Mammary epithelial cell (primary cell): ENCODE results near the gene FBXO41.

Experiments
- EZH2 ChIP-seq: IDR thresholded peaks from 2 replicates; pipeline ENCODE4 v1.6.1; 2012; ENCODE audit warnings: low read length, inconsistent platforms, borderline replicate concordance
- TF ChIP-seq, protein P1 (sequence below), 2 donors: IDR thresholded peaks in 1 of 2; conservative IDR thresholded peaks in 1 of 2; 2 replicates each; pipeline ENCODE4 v1.5.1; 2011 to 2012; ENCODE audit warnings: inconsistent platforms in 2 of 2, low read length in 2 of 2, mild to moderate bottlenecking in 2 of 2, control low read depth in 1 of 2, low read depth in 1 of 2; ENCODE audit not compliant: insufficient read depth in 1 of 2; ENCODE audit errors: extremely low read depth in 1 of 2

DNA sequence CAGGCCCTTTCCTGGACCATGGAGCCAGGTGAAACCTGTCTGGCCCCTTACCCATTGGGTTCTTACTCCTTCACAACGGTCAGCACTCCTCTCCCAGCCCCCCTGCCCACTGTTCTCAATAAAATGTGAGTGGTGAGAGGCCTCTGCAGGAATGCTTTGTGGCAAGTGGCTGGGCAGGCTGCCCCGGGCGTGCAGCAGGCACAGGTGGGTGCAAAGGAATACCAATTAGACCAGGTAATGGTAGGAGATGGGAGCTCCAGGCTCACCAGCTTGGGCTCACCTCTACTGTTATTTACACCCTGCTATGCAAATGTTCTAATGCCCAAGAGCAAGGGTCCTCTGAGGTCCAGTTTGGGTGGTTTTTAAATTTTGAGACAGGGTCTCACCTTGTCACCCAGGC is 57.2 kb downstream of the FBXO41 start:
- TF ChIP-seq, protein P1, sequence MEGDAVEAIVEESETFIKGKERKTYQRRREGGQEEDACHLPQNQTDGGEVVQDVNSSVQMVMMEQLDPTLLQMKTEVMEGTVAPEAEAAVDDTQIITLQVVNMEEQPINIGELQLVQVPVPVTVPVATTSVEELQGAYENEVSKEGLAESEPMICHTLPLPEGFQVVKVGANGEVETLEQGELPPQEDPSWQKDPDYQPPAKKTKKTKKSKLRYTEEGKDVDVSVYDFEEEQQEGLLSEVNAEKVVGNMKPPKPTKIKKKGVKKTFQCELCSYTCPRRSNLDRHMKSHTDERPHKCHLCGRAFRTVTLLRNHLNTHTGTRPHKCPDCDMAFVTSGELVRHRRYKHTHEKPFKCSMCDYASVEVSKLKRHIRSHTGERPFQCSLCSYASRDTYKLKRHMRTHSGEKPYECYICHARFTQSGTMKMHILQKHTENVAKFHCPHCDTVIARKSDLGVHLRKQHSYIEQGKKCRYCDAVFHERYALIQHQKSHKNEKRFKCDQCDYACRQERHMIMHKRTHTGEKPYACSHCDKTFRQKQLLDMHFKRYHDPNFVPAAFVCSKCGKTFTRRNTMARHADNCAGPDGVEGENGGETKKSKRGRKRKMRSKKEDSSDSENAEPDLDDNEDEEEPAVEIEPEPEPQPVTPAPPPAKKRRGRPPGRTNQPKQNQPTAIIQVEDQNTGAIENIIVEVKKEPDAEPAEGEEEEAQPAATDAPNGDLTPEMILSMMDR (conservative IDR thresholded peaks at IDR 0.05 in 1 of 2, IDR thresholded peaks at IDR 0.05 in 1 of 2; ENCODE audit: extremely low read depth in 1 of 2, insufficient read depth in 1 of 2, low read depth in 1 of 2, low read length in 2 of 2), result no peak
- TF ChIP-seq EZH2, result no peak
